HepG2 (cell line): ENCODE data around the gene TRIM7. TPM values are rescaled to one million over a fixed set of nuclear protein-coding genes. Genes with fewer than 3 reads are reported as not detected.

ENCODE experiments used
- ATF7 ChIP-seq, 2 experiments: fragments of 450-650 bp in 1 of 2; sonication (generic) in 1 of 2; formaldehyde crosslinking in 1 of 2; IDR thresholded peaks; 2 replicates each; pipeline versions ENCODE4 v1.4.0 to v1.6.1; 2016 to 2020; ENCODE audit warnings: antibody characterized with exemption in 1 of 2, mild to moderate bottlenecking in 1 of 2, missing genetic modification reagents in 1 of 2
- CEBPG ChIP-seq: IDR thresholded peaks from 2 replicates; pipeline ENCODE4 v1.6.1; 2016
- GABPA ChIP-seq, 2 experiments: IDR thresholded peaks; 2 replicates each; pipeline ENCODE4 v1.6.1; 2011 to 2016; ENCODE audit warnings: low read depth in 2 of 2, low read length in 1 of 2, missing biosample characterization in 1 of 2, missing genetic modification characterization in 1 of 2
- HDAC1 ChIP-seq: sonication (generic); formaldehyde crosslinking; IDR thresholded peaks from 2 replicates; pipeline ENCODE4 v1.5.1; 2020; ENCODE audit warnings: mild to moderate bottlenecking, missing genetic modification reagents
- HIVEP1 ChIP-seq: sonication (generic); formaldehyde crosslinking; IDR thresholded peaks from 2 replicates; pipeline ENCODE4 v1.4.0; 2020; ENCODE audit warnings: mild to moderate bottlenecking, missing genetic modification reagents
- HOXA7 ChIP-seq: sonication (generic); formaldehyde crosslinking; IDR thresholded peaks from 2 replicates; pipeline ENCODE4 v1.8.1; 2022; ENCODE audit warnings: mild to moderate bottlenecking, missing genetic modification reagents, moderate library complexity
- KAT8 ChIP-seq: IDR thresholded peaks from 2 replicates; pipeline ENCODE4 v1.6.1; 2016; ENCODE audit warnings: missing genetic modification reagents, missing compliant biosample characterization
- MAFF ChIP-seq: IDR thresholded peaks from 2 replicates; pipeline ENCODE4 v1.6.1; 2011; ENCODE audit warnings: low read depth, low read length, improper control_type of control experiment
- MBD4 ChIP-seq: IDR thresholded peaks from 2 replicates; pipeline ENCODE4 v1.6.1; 2012; ENCODE audit warnings: low read length, inconsistent platforms, borderline replicate concordance
- NR3C1 ChIP-seq: sonication (generic); formaldehyde crosslinking; IDR thresholded peaks from 2 replicates; pipeline ENCODE4 v1.4.0; 2020; ENCODE audit warnings: missing genetic modification reagents
- SATB2 ChIP-seq: sonication (generic); formaldehyde crosslinking; IDR thresholded peaks from 2 replicates; pipeline ENCODE4 v1.5.0; 2020; ENCODE audit warnings: missing genetic modification reagents
- SRY ChIP-seq: sonication (generic); formaldehyde crosslinking; IDR thresholded peaks from 2 replicates; pipeline ENCODE4 v1.8.0; 2022; ENCODE audit warnings: mild to moderate bottlenecking, missing genetic modification reagents
- TAF1 ChIP-seq: sonication (generic); formaldehyde crosslinking; IDR thresholded peaks from 2 replicates; pipeline ENCODE4 v1.4.0; 2020; ENCODE audit warnings: missing genetic modification reagents
- ZNF12 ChIP-seq: sonication (generic); formaldehyde crosslinking; IDR thresholded peaks from 2 replicates; pipeline ENCODE4 v1.5.0; 2020; ENCODE audit warnings: missing genetic modification reagents
- ZNF598 ChIP-seq: sonication (generic); formaldehyde crosslinking; IDR thresholded peaks from 2 replicates; pipeline ENCODE4 v1.5.1; 2020; ENCODE audit warnings: mild to moderate bottlenecking, missing genetic modification reagents, borderline replicate concordance
- ZNF660 ChIP-seq: sonication (generic); formaldehyde crosslinking; IDR thresholded peaks from 2 replicates; pipeline ENCODE4 v1.5.1; 2020; ENCODE audit warnings: mild to moderate bottlenecking, low read depth, missing genetic modification reagents, borderline replicate concordance
- ZNF737 ChIP-seq: sonication (generic); formaldehyde crosslinking; IDR thresholded peaks from 2 replicates; pipeline ENCODE4 v1.5.0; 2020; ENCODE audit warnings: missing genetic modification reagents, mild to moderate bottlenecking, borderline replicate concordance
- polyA plus RNA-seq, 8 experiments: library from polyadenylated mRNA; depleted of rRNA in 3 of 8; stranded (reverse) in 7 of 8; unstranded in 1 of 8; fragments of >200 nt; fragmentation: Illumina TruSeq in 4 of 8; extraction: Trizol in 4 of 8; gene quantifications; 2 replicates each; pipeline versions ENCODE4 v1.2.1 to v1.2.3, GENCODE V29; 2011 to 2016; ENCODE audit warnings: low read depth in 4 of 8, missing spikeins in 1 of 8, mixed read lengths in 1 of 8; ENCODE audit not compliant: insufficient read depth in 1 of 8
- total RNA-seq, 5 experiments: library from RNA; depleted of rRNA; stranded (reverse); fragments of >200 nt; fragmentation: Illumina TruSeq; extraction: Trizol; gene quantifications; 2 replicates each; pipeline ENCODE4 v1.2.3, GENCODE V29; 2016; ENCODE audit warnings: low read depth in 1 of 5
- TF ChIP-seq, protein P1 (sequence below): sonication (generic); formaldehyde crosslinking; IDR thresholded peaks from one replicate; pipeline ENCODE4 v1.5.1; 2020; ENCODE audit warnings: mild to moderate bottlenecking, missing genetic modification reagents; ENCODE audit errors: not compliant biosample characterization
- TF ChIP-seq, protein P2 (sequence below): sonication (generic); formaldehyde crosslinking; IDR thresholded peaks from 2 replicates; pipeline ENCODE4 v1.5.0; 2020; ENCODE audit warnings: mild to moderate bottlenecking, missing genetic modification reagents

TRIM7 gene
- total and polyA plus RNA-seq, 2 of the 13 experiments (the other 11 are each of a cell fraction or from before 2014, with no cell fraction given) = 0.13 TPM; not detected in 1

DNA sequence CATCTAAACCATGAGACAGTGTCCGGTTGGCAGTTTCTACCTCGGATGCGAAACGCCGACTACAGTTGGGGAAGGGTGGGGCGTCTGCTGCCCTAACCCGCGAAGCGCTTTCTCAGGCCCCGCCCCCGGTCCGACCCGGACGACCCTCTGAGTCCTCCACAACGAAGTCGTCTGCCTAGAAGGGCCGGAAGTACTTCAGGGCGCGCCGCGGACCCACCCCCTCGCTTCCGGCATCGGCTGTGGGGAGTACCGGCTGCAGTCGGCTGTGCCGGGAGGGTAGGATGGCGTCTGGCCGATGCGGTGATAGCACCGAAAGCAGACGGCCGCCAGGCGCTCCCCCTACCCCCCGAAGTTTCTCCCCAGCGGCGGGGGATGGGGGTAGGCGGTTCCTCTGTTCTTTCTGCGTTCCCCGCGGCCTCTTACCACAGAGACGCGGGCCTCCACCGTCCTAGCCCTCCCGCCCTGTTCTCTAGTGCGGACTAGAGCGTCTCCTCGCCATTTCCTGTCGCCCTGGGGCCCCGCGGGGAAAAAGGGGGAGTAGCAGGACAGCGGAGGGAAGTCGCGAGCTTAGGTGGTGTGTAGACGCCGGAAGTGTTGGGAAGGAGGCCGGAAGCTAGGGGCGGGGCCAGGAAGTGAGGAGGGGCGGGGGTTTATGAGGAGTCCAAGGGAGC, 18.2 kb upstream of the TRIM7 start, which contains the start of gene TRIM41 (continued):
- TF ChIP-seq, protein P1, sequence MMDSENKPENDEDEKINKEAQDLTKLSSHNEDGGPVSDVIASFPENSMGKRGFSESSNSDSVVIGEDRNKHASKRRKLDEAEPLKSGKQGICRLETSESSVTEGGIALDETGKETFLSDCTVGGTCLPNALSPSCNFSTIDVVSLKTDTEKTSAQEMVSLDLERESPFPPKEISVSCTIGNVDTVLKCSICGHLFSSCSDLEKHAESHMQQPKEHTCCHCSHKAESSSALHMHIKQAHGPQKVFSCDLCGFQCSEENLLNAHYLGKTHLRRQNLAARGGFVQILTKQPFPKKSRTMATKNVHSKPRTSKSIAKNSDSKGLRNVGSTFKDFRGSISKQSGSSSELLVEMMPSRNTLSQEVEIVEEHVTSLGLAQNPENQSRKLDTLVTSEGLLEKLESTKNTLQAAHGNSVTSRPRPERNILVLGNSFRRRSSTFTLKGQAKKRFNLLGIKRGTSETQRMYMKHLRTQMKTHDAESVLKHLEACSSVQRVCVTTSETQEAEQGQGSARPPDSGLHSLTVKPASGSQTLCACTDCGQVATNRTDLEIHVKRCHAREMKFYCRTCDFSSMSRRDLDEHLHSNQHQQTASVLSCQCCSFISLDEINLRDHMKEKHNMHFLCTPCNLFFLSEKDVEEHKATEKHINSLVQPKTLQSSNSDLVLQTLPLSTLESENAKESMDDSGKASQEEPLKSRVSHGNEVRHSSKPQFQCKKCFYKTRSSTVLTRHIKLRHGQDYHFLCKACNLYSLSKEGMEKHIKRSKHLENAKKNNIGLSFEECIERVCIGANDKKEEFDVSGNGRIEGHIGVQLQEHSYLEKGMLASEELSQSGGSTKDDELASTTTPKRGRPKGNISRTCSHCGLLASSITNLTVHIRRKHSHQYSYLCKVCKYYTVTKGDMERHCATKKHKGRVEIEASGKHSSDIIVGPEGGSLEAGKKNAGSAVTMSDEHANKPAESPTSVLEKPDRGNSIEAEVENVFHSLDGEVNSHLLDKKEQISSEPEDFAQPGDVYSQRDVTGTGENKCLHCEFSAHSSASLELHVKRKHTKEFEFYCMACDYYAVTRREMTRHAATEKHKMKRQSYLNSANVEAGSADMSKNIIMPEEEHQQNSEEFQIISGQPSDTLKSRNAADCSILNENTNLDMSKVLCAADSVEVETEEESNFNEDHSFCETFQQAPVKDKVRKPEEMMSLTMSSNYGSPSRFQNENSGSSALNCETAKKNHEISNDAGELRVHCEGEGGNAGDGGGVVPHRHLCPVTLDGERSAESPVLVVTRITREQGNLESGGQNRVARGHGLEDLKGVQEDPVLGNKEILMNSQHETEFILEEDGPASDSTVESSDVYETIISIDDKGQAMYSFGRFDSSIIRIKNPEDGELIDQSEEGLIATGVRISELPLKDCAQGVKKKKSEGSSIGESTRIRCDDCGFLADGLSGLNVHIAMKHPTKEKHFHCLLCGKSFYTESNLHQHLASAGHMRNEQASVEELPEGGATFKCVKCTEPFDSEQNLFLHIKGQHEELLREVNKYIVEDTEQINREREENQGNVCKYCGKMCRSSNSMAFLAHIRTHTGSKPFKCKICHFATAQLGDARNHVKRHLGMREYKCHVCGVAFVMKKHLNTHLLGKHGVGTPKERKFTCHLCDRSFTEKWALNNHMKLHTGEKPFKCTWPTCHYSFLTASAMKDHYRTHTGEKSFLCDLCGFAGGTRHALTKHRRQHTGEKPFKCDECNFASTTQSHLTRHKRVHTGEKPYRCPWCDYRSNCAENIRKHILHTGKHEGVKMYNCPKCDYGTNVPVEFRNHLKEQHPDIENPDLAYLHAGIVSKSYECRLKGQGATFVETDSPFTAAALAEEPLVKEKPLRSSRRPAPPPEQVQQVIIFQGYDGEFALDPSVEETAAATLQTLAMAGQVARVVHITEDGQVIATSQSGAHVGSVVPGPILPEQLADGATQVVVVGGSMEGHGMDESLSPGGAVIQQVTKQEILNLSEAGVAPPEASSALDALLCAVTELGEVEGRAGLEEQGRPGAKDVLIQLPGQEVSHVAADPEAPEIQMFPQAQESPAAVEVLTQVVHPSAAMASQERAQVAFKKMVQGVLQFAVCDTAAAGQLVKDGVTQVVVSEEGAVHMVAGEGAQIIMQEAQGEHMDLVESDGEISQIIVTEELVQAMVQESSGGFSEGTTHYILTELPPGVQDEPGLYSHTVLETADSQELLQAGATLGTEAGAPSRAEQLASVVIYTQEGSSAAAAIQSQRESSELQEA (CRISPR knock-in tag) = no peak
- TF ChIP-seq MAFF (no peak), SRY (CRISPR knock-in tag) (peak; percentile 63; the same call in 1 of the 2 replicates), ATF7 (IDR thresholded peaks at IDR 0.05) (no peak), ATF7 (CRISPR knock-in tag; IDR thresholded peaks at IDR 0.05) (no peak), KAT8 (CRISPR knock-in tag) (peak; percentile 95), HDAC1 (CRISPR knock-in tag) (peak; percentile 95), CEBPG (CRISPR knock-in tag) (no peak), HOXA7 (CRISPR knock-in tag) (no peak), ZNF660 (CRISPR knock-in tag) (no peak), GABPA (IDR thresholded peaks at IDR 0.05; ENCODE audit: low read depth, low read length) (no peak), GABPA (CRISPR knock-in tag; IDR thresholded peaks at IDR 0.05; ENCODE audit: low read depth) (peak; percentile 95), ZNF598 (no peak), SATB2 (CRISPR knock-in tag) (no peak), ZNF12 (peak; percentile 70), NR3C1 (no peak), TAF1 (peak; percentile 86), MBD4 (no peak), HIVEP1 (CRISPR knock-in tag) (peak; percentile 78), ZNF737 (CRISPR knock-in tag) (no peak)
- TF ChIP-seq, protein P2, sequence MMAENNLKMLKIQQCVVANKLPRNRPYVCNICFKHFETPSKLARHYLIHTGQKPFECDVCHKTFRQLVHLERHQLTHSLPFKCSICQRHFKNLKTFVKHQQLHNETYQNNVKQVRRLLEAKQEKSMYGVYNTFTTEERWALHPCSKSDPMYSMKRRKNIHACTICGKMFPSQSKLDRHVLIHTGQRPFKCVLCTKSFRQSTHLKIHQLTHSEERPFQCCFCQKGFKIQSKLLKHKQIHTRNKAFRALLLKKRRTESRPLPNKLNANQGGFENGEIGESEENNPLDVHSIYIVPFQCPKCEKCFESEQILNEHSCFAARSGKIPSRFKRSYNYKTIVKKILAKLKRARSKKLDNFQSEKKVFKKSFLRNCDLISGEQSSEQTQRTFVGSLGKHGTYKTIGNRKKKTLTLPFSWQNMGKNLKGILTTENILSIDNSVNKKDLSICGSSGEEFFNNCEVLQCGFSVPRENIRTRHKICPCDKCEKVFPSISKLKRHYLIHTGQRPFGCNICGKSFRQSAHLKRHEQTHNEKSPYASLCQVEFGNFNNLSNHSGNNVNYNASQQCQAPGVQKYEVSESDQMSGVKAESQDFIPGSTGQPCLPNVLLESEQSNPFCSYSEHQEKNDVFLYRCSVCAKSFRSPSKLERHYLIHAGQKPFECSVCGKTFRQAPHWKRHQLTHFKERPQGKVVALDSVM = 0 out of 2 replicates have a peak, but pooled peaks have one; percentile 37
